Measurements from ENCODE around the gene KMT2D. TPM values are rescaled to one million over a fixed set of nuclear protein-coding genes. Genes with fewer than 3 reads are reported as not detected.

Gene KMT2D
- total RNA-seq, 1 donor from 2014 or later: 24.0 TPM

DNA sequence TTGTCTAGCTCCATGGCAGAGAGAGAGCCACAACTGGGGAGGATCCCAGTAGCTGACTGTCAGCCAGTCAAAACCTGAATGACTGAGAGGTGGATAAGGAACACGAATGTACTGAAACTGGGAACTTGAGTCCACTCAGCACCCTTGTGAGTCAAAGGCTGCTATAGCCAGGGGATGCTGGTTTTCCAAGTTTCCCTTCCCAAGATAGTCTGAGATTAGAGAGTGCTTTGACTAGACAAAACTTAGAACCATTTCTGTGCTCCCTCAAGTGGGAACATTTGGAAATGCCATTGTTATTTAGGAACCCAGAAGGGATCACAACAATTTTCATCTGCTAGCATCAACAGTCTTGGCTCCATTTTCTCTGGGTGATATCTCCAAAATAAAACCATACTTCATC lies 46.0 kb downstream of the KMT2D start:
- DNase-seq (ENCODE audit: low read depth) (peak; percentile 23), FAIRE-seq (no peak)
- H3K36me3 ChIP-seq (ENCODE audit: control insufficient read depth, insufficient read depth, low read length): peaks cover 6% of the 10 kb centered on the region
- no peaks in the 10 kb centered on the region for H3K27me3 ChIP-seq (ENCODE audit: control insufficient read depth, insufficient read depth, low read length)
- no peak overlapping the region for H3K4me3 ChIP-seq (ENCODE audit: low read depth, low read length)
- TF ChIP-seq, protein P1, sequence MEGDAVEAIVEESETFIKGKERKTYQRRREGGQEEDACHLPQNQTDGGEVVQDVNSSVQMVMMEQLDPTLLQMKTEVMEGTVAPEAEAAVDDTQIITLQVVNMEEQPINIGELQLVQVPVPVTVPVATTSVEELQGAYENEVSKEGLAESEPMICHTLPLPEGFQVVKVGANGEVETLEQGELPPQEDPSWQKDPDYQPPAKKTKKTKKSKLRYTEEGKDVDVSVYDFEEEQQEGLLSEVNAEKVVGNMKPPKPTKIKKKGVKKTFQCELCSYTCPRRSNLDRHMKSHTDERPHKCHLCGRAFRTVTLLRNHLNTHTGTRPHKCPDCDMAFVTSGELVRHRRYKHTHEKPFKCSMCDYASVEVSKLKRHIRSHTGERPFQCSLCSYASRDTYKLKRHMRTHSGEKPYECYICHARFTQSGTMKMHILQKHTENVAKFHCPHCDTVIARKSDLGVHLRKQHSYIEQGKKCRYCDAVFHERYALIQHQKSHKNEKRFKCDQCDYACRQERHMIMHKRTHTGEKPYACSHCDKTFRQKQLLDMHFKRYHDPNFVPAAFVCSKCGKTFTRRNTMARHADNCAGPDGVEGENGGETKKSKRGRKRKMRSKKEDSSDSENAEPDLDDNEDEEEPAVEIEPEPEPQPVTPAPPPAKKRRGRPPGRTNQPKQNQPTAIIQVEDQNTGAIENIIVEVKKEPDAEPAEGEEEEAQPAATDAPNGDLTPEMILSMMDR (IDR thresholded peaks at IDR 0.05; ENCODE audit: insufficient read depth, low read length, severe bottlenecking): peak; percentile 9

DNA sequence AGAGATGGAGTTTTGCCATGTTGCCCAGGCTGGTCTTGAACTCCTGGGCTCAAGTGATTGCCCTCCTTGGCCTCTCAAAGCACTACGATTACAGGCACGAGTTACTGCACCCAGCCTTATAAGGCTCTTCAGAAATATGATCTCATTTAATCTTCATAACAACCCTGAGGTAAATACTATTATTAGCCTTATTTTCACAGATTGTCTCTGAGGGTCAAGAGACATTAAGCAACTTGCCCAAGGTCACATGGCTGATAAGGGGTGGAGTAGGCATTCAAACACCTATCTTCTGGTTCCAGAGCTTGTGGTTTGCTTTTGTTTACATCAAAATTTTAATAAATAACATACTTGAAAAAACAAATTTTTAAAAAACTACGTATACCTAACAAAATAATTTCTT lies 47.2 kb downstream of the KMT2D start:
- TF ChIP-seq, protein P1 (IDR thresholded peaks at IDR 0.05; ENCODE audit: insufficient read depth, low read length, severe bottlenecking): no peak
- Histone ChIP-seq H3K4me3 (ENCODE audit: low read depth, low read length) (no peak overlapping the region), H3K27me3 (ENCODE audit: control insufficient read depth, insufficient read depth, low read length) (no peaks in the 10 kb centered on the region), H3K36me3 (ENCODE audit: control insufficient read depth, insufficient read depth, low read length) (peaks cover 6% of the 10 kb centered on the region)
- DNase-seq (ENCODE audit: low read depth) (no peak), FAIRE-seq (no peak)

DNA sequence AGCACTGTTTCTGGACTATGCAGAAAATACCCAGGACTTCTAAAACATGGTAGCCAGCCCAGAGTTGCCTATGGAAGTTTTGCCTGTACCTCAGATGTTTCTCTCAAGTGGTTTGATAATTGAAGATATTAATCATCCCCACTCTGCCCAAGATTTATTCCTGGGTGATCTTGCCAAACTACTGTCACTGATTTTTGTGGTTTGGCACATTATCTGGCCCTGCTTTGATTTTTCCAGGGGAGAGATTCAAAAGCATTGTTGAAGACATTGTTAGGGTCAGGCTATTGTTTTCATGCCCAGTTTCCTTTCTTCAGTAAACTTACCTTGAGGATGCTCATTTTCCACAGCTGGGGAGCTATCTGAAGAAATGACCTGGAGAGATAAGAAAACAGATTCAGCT lies 47.9 kb downstream of the KMT2D start:
- Histone ChIP-seq H3K4me3 (ENCODE audit: low read depth, low read length) (no peak overlapping the region), H3K27me3 (ENCODE audit: control insufficient read depth, insufficient read depth, low read length) (no peaks in the 10 kb centered on the region), H3K36me3 (ENCODE audit: control insufficient read depth, insufficient read depth, low read length) (peaks cover 6% of the 10 kb centered on the region)
- no peak for FAIRE-seq
- TF ChIP-seq, protein P1 (IDR thresholded peaks at IDR 0.05; ENCODE audit: insufficient read depth, low read length, severe bottlenecking): no peak
- DNase-seq (ENCODE audit: low read depth): no peak

Other genes starting within 250 kb of the KMT2D start
- gene CACNB3, start 242.3 kb downstream of the KMT2D start, total RNA-seq: 7.4 and 8.6 TPM in 2 replicates
- 68.7 and 81.2 TPM in 2 replicates for gene DDX23, start 208.6 kb downstream of the KMT2D start, total RNA-seq
- 2.9 and 4.5 TPM in 2 replicates for gene RND1, start 194.9 kb downstream of the KMT2D start, total RNA-seq
- gene FKBP11, start 135.3 kb downstream of the KMT2D start, total RNA-seq: 7.9 and 12.4 TPM in 2 replicates
- gene ARF3, start 103.3 kb downstream of the KMT2D start, total RNA-seq: 30.0 and 38.7 TPM in 2 replicates
- gene WNT10B, start 89.1 kb downstream of the KMT2D start, total RNA-seq: not detected in 2 replicates
- not detected in 2 replicates for gene WNT1, start 82.5 kb downstream of the KMT2D start, total RNA-seq
- gene DDN, start 61.4 kb downstream of the KMT2D start, total RNA-seq: 0.13 and 0.26 TPM in 2 replicates
- gene PRKAG1, start 42.0 kb downstream of the KMT2D start, total RNA-seq: 68.6 and 93.7 TPM in 2 replicates
- gene RHEBL1, start 9.2 kb upstream of the KMT2D start, total RNA-seq: 0.26 and 0.53 TPM in 2 replicates
- gene DHH, start 34.0 kb upstream of the KMT2D start, total RNA-seq: 0.13 TPM in 1 of 2 replicates, not detected in the other
- gene LMBR1L, start 50.1 kb upstream of the KMT2D start, total RNA-seq: 24.0 and 26.6 TPM in 2 replicates
- 253 and 317 TPM in 2 replicates for gene TUBA1B, start 70.6 kb upstream of the KMT2D start, total RNA-seq
- gene TUBA1A, start 128.3 kb upstream of the KMT2D start, total RNA-seq: 8.2 and 17.3 TPM in 2 replicates
- gene TUBA1C, start 204.3 kb upstream of the KMT2D start, total RNA-seq: 196 and 466 TPM in 2 replicates
- gene PRPH, start 234.4 kb upstream of the KMT2D start, total RNA-seq: 0.26 and 0.51 TPM in 2 replicates

Data from bronchial epithelial cell (primary cell).